HG02938 (cell line): ENCODE data around the gene DHPS.

Source experiments
- ATAC-seq: cut with Tn5 transposase; IDR thresholded peaks from one replicate; pipeline ENCODE4 v1.9.1; 2021; ENCODE audit warnings: mild to moderate bottlenecking, moderate library complexity; ENCODE audit not compliant: unreplicated experiment

The DHPS gene

GRCh38 chr19:12675940-12676339, 5.7 kb downstream of the DHPS start:
- ATAC-seq = no peak

DNA sequence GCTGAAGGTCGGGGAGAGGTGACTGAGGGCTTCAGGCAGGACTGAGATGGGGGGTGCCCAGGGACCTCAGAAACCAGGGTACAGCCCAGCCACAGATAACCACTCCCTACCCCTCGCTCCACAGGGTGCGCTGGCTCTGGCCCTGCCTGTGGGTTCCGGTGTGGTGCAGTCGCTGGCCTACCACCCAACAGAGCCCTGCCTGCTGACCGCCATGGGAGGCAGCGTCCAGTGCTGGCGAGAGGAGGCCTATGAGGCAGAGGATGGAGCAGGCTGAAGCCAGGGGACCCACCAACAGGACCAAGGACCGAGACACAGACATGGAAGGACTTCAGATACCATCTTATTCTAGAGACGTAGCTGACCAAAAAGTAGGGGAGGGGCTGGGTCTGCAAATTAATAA, 6.3 kb downstream of the DHPS start:
- no peak for ATAC-seq

- ATAC-seq = no peak
Observed at GRCh38 chr19:12672744-12673143, 8.9 kb downstream of the DHPS start.

GRCh38 chr19:12670159-12670928, 11.3 kb downstream of the DHPS start:
- no peak for ATAC-seq

- ATAC-seq = peak; percentile 35
Observed at GRCh38 chr19:12669270-12670158, 12.2 kb downstream of the DHPS start.

GRCh38 chr19:12668932-12669269, 12.8 kb downstream of the DHPS start:
- ATAC-seq = no peak

GRCh38 chr19:12668346-12668745, 13.3 kb downstream of the DHPS start:
- ATAC-seq = no peak

DNA sequence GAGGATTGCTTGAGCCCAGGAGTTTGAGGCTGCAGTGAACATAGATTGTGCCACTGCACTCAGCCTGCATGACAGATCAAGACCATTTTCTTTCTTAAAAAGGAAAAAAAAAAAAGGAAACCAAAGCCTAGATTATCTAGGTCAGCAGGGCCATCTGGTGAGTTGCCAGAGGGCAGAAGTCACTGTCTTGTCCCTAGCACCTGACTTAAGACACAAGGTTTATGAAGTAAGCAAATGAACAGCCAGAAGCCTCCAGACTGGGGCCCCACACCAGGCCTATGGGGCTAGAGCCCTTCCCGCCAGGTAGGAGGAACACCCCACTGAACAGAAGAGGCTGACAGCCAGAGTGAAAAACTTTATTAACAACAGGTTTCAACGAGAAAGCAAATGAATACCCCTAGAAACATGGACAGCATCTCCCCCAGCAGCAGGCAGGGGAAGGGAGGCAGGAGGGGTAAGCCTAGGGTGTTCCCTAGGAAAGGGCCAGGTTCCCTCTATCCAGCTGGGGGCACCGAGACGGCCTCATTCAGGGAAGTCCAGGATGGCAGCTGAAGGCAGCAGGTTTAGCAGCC, 13.9 kb downstream of the DHPS start:
- no peak for ATAC-seq

DNA sequence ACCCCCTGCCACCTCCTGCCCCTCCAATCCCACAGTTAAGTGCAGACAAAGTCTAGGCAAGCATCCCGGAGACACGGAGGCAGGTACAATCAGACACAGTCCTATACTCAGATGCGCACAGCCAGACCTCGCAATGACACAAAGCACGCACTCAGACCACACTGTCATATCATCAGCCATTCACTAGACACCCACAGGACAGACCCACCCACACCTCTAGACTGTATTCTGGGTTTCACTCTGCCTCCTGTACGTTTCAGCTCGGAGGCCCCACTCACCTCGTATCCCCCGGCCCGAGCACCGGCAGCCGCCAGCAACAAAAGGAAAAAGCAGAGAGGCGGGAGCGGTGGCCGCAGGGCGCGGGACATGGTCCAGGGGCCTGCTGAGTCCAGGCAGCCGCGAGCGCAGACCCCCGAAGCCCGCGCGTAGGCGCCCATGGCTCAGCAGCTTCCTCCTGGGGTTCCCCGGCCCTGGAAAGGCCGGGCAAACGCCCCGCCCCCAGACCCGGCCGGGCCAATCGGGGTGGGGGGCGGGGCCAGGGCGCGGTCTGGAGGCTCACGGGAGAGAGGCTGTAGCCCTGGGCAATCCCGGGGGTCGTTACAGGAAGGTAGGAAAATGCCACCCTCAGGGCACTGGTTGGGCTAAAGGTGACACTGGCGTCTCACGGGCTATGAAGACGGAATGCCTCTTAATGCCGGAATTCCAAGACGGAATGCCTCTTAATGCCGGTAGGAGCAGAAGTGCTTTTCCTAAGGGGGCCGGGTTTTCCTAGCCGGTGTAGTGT, 15.2 kb downstream of the DHPS start, which contains the start of the genes MAN2B1 and WDR83:
TSS of gene MAN2B1 (minus strand) at position 478 of the 784 bp plus-strand sequence. CDS start at position 437, 41 bp downstream.
TSS of gene WDR83 (plus strand) at position 543 of the 784 bp plus-strand sequence. CDS start 2,984 bp downstream, outside the sequence.
- peak; percentile 32 for ATAC-seq

DNA sequence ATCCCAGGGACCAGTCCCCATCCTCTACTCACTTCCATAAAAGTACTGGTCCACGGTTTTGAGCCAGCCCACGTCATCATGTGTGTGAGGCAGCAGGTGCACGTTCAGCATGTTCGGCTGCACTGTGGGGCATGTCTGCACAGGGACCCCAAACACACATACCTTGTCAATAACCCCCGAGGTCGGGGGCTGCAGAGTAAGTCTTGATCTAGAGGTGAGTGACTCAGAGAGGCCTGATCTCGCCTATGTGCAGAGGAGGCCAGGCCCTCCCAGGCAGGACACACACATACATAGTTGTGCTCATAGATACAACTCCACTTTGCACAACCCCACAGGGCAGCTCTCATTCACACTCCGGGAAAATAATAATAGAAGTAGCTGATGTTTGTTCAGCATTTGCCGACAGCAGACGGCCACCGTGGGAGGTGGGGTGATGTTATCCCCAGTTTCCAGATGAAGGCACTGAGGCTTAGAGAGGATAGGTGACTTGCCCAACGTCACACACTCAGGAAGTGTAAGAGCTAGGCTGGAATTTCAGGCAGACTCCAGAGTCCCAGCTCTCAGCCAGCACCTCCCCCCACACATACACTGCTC, 15.9 kb downstream of the DHPS start:
- ATAC-seq = no peak

GRCh38 chr19:12665281-12665573, 16.5 kb downstream of the DHPS start:
- ATAC-seq = no peak

DNA sequence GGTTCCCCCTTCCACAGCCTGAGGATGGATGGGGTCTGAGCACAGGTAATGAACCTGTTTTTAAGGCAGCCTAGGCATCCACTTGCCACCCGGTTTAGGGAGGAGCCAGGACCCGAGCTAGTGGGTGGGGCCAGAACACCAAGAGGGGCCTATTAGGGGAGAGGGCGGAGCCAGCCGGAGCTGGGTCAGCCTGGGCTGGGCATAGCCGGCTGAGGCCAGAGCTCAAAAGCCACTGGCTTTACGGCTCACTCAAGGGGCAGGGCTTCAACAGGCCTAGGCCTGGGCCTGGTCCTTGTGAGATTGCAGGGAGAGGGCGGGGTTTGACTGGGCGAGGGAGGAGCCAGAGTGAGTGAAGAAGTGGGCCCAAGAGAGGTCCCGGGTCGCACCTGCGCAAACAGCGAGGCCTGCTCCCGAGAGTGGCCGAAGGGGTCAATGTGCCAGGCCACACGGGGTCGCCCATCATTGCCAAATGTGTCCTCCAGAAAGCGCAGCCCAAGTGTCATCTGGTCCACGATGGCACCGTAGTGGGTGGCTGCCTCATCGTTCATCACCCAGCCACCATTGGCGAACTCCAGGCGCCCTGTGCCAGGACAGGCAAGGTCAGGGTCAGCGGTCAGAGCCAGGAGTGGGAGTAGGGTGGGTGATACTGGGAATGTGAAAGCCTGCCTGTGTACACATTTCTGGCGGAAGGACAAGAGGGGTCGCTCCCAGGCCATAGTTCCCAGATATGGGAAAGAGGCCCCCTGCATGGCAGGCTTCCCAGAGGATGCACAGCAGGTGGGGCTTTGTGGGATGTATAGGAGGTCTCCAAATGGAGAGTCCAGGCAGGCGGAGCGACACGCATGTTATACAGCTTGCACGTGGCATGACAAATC, 17.0 kb downstream of the DHPS start:
- ATAC-seq = no peak

- ATAC-seq = no peak
Observed at GRCh38 chr19:12660980-12661379, 20.7 kb downstream of the DHPS start.

- no peak for ATAC-seq
Observed at GRCh38 chr19:12657966-12658365, 23.7 kb downstream of the DHPS start.

GRCh38 chr19:12656899-12657571, 24.6 kb downstream of the DHPS start:
- no peak for ATAC-seq

DNA sequence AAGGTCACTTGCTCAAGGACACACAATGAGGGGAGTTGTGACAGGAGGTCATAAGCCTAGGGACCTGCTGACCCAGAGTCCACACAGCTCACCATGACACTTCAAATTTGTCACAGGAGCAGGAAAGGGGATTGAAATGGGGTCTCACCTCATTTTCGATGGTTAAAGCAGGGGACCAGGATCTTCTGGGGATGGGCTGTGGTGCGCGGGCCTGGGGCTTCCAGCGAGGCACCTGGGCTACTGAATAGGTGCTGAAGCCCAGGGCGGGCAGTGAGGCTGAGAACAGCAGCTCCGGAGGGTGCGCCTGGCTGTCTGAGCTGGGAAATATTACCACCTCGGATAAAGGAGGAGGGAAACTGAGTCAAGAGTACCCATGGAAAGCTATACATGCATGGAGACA, 26.1 kb downstream of the DHPS start:
- ATAC-seq = no peak

DNA sequence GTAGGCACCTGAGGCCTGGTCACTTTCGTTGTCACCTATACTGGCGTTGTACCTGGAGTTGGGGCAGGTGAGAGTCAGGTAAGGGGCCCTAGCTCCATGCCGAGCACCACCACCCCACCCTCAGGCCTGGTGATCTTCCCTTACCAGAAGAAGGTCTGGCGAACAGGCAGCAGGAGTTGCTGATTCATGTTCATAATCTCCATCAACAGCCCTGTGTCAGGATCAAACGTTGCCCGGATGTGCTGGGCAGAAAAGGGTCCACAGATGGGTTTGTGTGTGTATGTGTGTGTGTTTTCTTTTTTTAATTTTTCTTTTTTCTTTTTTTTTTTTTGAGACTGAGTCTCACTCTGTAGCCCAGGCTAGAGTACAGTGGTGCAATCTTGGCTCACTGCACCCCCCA, 29.5 kb downstream of the DHPS start:
- no peak for ATAC-seq

DNA sequence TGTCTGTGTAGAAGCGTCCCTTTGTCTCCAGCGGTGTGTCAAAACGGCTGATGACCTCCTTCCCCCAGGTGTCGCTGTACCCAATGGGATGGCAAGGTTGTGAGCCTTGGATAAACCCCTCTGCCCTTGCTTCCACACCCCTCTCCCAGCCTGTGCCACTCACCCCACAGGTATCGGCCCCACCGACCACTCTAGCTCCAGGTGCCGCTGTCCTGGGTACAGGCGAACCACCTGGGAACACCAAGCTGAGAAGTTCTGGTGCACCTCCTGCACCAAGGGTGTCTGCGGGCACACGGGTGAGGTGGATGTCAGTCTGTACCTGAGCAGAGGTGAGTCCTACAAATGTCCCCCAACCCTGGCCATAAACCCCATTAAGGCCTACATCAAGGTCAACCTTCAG, 31.7 kb downstream of the DHPS start:
- no peak for ATAC-seq

- ATAC-seq = no peak
Observed at GRCh38 chr19:12648088-12648487, 33.6 kb downstream of the DHPS start.
